ENCODE measurements around the gene C10orf62.

- TF ChIP-seq ZBTB8A (tag by site-specific recombination; IDR thresholded peaks at IDR 0.05) (no peak), ZBTB21 (tag by site-specific recombination; IDR thresholded peaks at IDR 0.05) (no peak), REST (tag by site-specific recombination; IDR thresholded peaks at IDR 0.05) (no peak), ZBTB26 (tag by site-specific recombination; optimal IDR thresholded peaks at IDR 0.05) (no peak), YY1 (tag by site-specific recombination; IDR thresholded peaks at IDR 0.05) (no peak), WT1 (tag by site-specific recombination; IDR thresholded peaks at IDR 0.05) (no peak), PATZ1 (tag by site-specific recombination; IDR thresholded peaks at IDR 0.05) (no peak), HOXA7 (CRISPR knock-in tag; IDR thresholded peaks at IDR 0.05; ENCODE audit: borderline replicate concordance) (no peak), SP2 (tag by site-specific recombination; IDR thresholded peaks at IDR 0.05) (no peak), ZNF558 (tag by site-specific recombination; IDR thresholded peaks at IDR 0.05) (no peak)
- TF ChIP-seq, protein P1, sequence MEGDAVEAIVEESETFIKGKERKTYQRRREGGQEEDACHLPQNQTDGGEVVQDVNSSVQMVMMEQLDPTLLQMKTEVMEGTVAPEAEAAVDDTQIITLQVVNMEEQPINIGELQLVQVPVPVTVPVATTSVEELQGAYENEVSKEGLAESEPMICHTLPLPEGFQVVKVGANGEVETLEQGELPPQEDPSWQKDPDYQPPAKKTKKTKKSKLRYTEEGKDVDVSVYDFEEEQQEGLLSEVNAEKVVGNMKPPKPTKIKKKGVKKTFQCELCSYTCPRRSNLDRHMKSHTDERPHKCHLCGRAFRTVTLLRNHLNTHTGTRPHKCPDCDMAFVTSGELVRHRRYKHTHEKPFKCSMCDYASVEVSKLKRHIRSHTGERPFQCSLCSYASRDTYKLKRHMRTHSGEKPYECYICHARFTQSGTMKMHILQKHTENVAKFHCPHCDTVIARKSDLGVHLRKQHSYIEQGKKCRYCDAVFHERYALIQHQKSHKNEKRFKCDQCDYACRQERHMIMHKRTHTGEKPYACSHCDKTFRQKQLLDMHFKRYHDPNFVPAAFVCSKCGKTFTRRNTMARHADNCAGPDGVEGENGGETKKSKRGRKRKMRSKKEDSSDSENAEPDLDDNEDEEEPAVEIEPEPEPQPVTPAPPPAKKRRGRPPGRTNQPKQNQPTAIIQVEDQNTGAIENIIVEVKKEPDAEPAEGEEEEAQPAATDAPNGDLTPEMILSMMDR (tag by site-specific recombination; IDR thresholded peaks at IDR 0.05): peak; percentile 70; the same call in 1 of the 2 replicates
- TF ChIP-seq, protein P2, sequence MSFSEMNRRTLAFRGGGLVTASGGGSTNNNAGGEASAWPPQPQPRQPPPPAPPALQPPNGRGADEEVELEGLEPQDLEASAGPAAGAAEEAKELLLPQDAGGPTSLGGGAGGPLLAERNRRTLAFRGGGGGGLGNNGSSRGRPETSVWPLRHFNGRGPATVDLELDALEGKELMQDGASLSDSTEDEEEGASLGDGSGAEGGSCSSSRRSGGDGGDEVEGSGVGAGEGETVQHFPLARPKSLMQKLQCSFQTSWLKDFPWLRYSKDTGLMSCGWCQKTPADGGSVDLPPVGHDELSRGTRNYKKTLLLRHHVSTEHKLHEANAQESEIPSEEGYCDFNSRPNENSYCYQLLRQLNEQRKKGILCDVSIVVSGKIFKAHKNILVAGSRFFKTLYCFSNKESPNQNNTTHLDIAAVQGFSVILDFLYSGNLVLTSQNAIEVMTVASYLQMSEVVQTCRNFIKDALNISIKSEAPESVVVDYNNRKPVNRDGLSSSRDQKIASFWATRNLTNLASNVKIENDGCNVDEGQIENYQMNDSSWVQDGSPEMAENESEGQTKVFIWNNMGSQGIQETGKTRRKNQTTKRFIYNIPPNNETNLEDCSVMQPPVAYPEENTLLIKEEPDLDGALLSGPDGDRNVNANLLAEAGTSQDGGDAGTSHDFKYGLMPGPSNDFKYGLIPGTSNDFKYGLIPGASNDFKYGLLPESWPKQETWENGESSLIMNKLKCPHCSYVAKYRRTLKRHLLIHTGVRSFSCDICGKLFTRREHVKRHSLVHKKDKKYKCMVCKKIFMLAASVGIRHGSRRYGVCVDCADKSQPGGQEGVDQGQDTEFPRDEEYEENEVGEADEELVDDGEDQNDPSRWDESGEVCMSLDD (tag by site-specific recombination; IDR thresholded peaks at IDR 0.05): no peak
- TF ChIP-seq, protein P3, sequence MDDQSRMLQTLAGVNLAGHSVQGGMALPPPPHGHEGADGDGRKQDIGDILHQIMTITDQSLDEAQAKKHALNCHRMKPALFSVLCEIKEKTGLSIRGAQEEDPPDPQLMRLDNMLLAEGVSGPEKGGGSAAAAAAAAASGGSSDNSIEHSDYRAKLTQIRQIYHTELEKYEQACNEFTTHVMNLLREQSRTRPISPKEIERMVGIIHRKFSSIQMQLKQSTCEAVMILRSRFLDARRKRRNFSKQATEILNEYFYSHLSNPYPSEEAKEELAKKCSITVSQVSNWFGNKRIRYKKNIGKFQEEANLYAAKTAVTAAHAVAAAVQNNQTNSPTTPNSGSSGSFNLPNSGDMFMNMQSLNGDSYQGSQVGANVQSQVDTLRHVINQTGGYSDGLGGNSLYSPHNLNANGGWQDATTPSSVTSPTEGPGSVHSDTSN (CRISPR knock-in tag; IDR thresholded peaks at IDR 0.05): no peak
Observed at GRCh38 chr10:97612386-97612785, 22.9 kb downstream of the C10orf62 start.

All from HEK293 (cell line).